OCI-LY3 (cell line): ENCODE data around the gene SERPINB1.

Experiments
- EZH2phosphoT487 ChIP-seq: fragments of 200-600 bp; shearing (Covaris generic); IDR thresholded peaks from 2 replicates; pipeline ENCODE4 v1.6.1; 2018; ENCODE audit warnings: antibody characterized with exemption, mixed run types, low read depth
- TF ChIP-seq, protein P1 (sequence below): fragments of 200-600, 300-600 bp; sonication (generic); IDR thresholded peaks from 2 replicates; pipeline ENCODE4 v1.5.1; 2014; ENCODE audit warnings: antibody characterized with exemption, low read length, low read depth

DNA sequence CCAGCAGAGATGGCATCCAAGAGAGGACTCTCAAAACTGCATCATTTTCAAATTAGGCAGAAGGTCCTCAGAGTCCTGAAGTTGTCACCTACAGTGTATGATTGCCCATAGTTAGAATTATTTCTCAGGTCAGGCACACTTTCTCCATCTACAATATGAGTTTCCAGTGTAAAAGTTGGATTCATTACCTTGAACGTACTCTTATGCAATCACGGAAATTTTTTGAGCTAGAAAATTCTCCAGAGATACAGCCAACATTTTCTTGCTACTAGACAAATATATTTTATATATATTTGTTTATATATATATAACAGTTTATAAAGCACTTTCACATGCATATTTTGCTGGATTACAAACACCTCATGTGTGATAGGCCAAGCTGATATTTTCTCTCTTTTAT is 29.4 kb upstream of the SERPINB1 start:
- TF ChIP-seq, protein P1, sequence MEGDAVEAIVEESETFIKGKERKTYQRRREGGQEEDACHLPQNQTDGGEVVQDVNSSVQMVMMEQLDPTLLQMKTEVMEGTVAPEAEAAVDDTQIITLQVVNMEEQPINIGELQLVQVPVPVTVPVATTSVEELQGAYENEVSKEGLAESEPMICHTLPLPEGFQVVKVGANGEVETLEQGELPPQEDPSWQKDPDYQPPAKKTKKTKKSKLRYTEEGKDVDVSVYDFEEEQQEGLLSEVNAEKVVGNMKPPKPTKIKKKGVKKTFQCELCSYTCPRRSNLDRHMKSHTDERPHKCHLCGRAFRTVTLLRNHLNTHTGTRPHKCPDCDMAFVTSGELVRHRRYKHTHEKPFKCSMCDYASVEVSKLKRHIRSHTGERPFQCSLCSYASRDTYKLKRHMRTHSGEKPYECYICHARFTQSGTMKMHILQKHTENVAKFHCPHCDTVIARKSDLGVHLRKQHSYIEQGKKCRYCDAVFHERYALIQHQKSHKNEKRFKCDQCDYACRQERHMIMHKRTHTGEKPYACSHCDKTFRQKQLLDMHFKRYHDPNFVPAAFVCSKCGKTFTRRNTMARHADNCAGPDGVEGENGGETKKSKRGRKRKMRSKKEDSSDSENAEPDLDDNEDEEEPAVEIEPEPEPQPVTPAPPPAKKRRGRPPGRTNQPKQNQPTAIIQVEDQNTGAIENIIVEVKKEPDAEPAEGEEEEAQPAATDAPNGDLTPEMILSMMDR, result no peak
- no peak for TF ChIP-seq EZH2phosphoT487
